IgD-negative memory B cell (primary cell): ENCODE data around the gene PWP1. TPM values are rescaled to one million over a fixed set of nuclear protein-coding genes. Genes with fewer than 3 reads are reported as not detected.
"Not testable (repeated sequence)": the region's sequence is repeated elsewhere in the genome, so short reads cannot be mapped to it uniquely, and the experiment has no call there.

ENCODE experiments used
- H3K27ac Mint-ChIP-seq, 3 donors: one replicate each; pipeline ENCODE4 v1.8.0; 2020 to 2022; ENCODE audit warnings: mild to moderate bottlenecking in 3 of 3, mixed read lengths in 3 of 3, moderate library complexity in 1 of 3
- H3K27me3 Mint-ChIP-seq: one replicate; pipeline ENCODE4 v1.8.0; 2021; ENCODE audit warnings: mixed read lengths
- H3K36me3 Mint-ChIP-seq: one replicate; pipeline ENCODE4 v1.8.0; 2020; ENCODE audit warnings: mild to moderate bottlenecking, mixed read lengths
- H3K4me1 Mint-ChIP-seq, 3 donors: one replicate each; pipeline ENCODE4 v1.8.0; 2020 to 2022; ENCODE audit warnings: mixed read lengths in 3 of 3, mild to moderate bottlenecking in 1 of 3
- H3K4me3 Mint-ChIP-seq, 4 donors: one replicate each; pipeline ENCODE4 v1.8.0; 2020 to 2022; ENCODE audit warnings: mild to moderate bottlenecking in 4 of 4, mixed read lengths in 4 of 4, moderate library complexity in 3 of 4
- H3K9me3 Mint-ChIP-seq, 3 donors: one replicate each; pipeline ENCODE4 v1.8.0; 2020 to 2021; ENCODE audit warnings: mixed read lengths in 3 of 3, mild to moderate bottlenecking in 1 of 3
- polyA plus RNA-seq: library from polyadenylated mRNA; unstranded; fragments of 300-500 nt; fragmentation: Illumina TruSeq; gene quantifications from one replicate; pipeline ENCODE4 v1.2.3, GENCODE V29; 2021

Gene PWP1
- polyA plus RNA-seq, 1 donor from 2014 or later = 111 TPM

DNA sequence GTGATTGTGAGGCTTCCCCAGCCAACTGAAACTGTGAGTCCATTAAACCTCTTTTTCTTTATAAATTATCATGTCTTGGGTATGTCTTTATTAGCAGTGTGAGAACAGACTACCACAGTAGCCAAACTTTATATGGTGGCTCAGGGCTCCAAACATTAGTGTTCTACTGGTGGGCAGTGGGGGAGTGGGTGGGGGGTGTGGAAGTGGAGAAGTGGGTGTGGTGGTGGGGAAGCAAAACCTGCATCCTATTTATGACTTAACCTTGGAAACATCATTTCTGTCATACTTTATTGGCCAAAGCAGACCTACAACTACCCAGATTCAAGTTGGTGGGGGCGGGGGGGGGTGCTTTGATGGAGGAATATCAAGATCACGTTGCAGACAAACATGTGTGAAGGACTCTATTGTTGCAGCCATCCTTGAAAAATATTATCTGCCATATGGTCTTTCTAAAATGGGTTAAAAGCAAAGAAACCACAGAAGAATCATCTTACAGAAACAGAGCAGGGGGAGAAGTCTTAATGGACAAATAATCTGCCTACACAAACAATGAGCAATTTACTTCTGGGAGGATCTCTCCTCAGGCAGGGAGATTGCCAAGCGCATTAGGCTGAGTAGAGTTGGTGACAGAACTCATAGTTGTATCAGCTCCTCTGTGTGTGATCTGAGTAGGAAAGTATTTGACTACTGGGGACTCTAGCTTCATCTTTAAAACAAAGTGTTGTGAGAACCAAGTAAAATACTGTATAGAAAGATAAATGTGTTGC is 1.4 kb upstream of the PWP1 start:
- peak overlapping the region; percentile 90 to 99 (median 96) for H3K4me3 Mint-ChIP-seq

DNA sequence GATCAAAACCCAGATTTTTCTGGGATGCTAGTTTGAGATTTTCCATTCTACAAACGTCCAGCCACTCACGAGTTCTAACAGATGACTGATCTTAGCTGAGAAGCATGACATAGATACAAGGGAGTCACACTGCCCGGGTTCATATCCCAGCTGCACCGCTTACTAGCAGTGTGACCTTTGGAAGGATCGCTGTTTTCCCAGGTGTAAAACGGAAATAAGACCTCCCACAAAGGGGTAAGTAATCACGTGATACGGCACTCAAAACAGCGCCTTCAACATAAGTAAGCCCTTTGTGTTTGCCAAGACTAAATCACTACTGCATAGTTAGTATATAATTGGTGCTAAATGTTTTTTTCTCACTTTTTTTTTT is 624 bp upstream of the PWP1 start:
- H3K4me1 Mint-ChIP-seq = peaks cover 17 to 23% (median 17%) of the 10 kb centered on the region in 3 donors
- H3K36me3 Mint-ChIP-seq = peaks cover 1% of the 10 kb centered on the region
- H3K27ac Mint-ChIP-seq = peak overlapping the region; percentile 93 to 100 (median 96)
- H3K4me3 Mint-ChIP-seq = peak overlapping the region; percentile 90 to 99 (median 96)
- no peaks in the 10 kb centered on the region for H3K27me3 Mint-ChIP-seq
- peaks cover 0 to 2% (median 0%) of the 10 kb centered on the region in 3 donors for H3K9me3 Mint-ChIP-seq

More for the DNA sequence above, 1.4 kb upstream of the PWP1 start:
- peaks cover 1% of the 10 kb centered on the region for H3K36me3 Mint-ChIP-seq
- no peaks in the 10 kb centered on the region for H3K27me3 Mint-ChIP-seq
- H3K27ac Mint-ChIP-seq = peak overlapping the region in 2 of 3 donors; percentile 91 to 100
- H3K4me1 Mint-ChIP-seq = peaks cover 17 to 23% (median 17%) of the 10 kb centered on the region in 3 donors
- H3K9me3 Mint-ChIP-seq = peaks cover 0 to 2% (median 0%) of the 10 kb centered on the region in 3 donors

DNA sequence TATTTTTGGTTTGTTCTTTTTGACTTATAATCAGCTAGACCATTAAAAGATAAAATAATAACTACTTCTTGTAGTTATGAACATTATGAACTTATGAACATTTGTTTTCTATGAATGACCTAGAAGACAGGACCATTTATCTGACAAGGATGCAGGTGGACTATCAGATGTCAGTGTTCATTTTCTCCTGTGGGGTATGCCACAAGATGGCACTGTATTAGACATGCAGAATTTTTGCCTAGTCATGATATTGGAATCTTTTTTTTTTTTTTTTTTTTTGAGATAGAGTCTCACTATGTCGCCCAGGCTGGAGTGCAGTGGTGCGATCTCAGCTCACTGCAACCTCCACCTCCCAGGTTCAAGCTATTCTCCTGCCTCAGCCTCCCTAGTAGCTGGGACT is 10.2 kb downstream of the PWP1 start:
- Mint-ChIP-seq H3K36me3 (peaks cover 22% of the 10 kb centered on the region), H3K9me3 (peaks cover 0 to 13% (median 0%) of the 10 kb centered on the region in 3 donors), H3K27ac (peak overlapping the region in 2 of 3 donors; percentile 46 to 78)
- H3K27me3 Mint-ChIP-seq, H3K4me3 Mint-ChIP-seq, H3K4me1 Mint-ChIP-seq: not testable (repeated sequence)

DNA sequence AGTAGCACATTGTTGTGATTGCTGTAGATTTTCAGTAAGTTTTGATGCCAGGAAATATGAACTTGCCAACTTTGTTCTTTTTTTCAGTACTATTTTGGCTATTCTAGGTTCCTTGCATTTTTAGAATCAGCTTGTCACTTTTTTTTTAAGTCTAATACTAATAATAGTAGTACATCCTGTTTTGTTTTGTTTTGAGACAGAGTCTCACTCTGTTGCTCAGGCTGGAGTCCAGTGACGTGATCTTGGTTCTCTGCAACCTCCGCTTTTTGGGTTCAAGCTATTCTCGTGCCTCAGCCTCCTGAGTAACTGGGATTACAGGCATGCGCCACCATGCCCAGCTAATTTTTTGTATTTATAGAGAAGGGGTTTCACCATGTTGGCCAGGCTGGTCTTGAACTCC is 16.5 kb downstream of the PWP1 start:
- Mint-ChIP-seq H3K4me1 (peaks cover 27 to 30% (median 28%) of the 10 kb centered on the region in 3 donors), H3K9me3 (peaks cover 0 to 17% (median 0%) of the 10 kb centered on the region in 3 donors), H3K27me3 (no peaks in the 10 kb centered on the region), H3K4me3 (peak overlapping the region; percentile 8 to 86 (median 80)), H3K36me3 (peaks cover 40% of the 10 kb centered on the region), H3K27ac (peak overlapping the region; percentile 92 to 98 (median 95))

DNA sequence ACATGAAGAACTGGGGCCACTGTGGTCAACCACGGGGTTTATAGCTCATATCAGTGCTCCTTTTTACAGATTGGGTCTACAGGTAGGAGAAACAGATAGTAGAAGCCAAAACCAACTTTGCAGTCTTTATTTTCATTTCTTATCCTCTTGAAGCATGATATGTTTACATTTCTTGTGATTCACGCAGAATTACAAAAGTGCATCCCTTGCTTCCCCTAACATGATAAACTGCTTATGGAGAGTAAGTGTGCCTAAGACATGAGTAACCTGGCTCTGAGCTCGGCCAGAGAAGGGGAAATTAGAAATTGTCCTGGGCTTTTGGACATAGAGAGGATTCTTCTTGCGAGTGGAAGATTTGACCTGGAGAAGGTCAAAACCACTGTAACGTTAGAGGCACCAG is 18.4 kb downstream of the PWP1 start:
- Mint-ChIP-seq H3K27ac (peak overlapping the region; percentile 81 to 98 (median 95)), H3K36me3 (peaks cover 45% of the 10 kb centered on the region), H3K4me3 (no peak overlapping the region), H3K27me3 (peaks cover 2% of the 10 kb centered on the region), H3K4me1 (peaks cover 27 to 37% (median 31%) of the 10 kb centered on the region in 3 donors), H3K9me3 (peaks cover 0 to 17% (median 0%) of the 10 kb centered on the region in 3 donors)

DNA sequence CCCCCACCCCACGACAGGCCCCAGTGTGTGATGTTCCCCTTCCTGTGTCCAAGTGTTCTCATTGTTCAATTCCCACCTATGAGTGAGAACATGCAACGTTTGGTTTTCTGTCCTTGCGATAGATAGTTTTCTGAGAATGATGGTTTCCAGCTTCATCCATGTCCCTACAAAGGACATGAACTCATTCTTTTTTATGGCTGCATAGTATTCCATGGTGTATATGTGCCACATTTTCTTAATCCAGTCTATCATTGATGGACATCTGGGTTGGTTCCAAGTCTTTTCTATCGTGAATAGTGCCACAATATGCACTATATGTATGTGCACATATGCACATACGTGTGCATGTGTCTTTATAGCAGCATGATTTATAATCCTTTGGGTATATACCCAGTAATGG is 19.9 kb downstream of the PWP1 start:
- not testable (repeated sequence) for H3K27ac Mint-ChIP-seq, H3K27me3 Mint-ChIP-seq, H3K4me3 Mint-ChIP-seq, H3K9me3 Mint-ChIP-seq
- peaks cover 27 to 39% (median 34%) of the 10 kb centered on the region in 3 donors for H3K4me1 Mint-ChIP-seq
- peaks cover 34% of the 10 kb centered on the region for H3K36me3 Mint-ChIP-seq

DNA sequence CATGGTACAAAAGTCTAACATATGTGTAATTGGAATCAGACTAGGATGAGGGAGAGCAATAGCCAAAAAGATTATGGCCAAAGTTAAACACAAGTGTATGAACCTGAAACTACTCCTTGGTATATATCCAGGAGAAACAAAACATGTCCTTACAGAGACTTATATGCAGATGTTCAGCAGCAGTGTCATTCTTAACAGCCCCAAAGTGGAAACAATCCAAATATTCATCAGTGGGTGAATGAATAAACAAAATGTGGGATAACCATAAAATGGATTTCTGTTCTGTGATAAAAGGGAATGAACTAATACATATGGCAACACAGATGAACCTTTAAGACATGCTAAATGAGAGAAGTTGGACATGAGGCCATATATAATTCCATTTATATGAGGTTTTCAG is 30.2 kb downstream of the PWP1 start:
- H3K9me3 Mint-ChIP-seq = peaks cover 0 to 5% (median 3%) of the 10 kb centered on the region in 3 donors
- no peaks in the 10 kb centered on the region for H3K27me3 Mint-ChIP-seq
- H3K4me1 Mint-ChIP-seq = peaks cover 9 to 18% (median 11%) of the 10 kb centered on the region in 3 donors
- H3K27ac Mint-ChIP-seq = peak overlapping the region in 1 of 3 donors; percentile 25
- H3K36me3 Mint-ChIP-seq = peaks cover 28% of the 10 kb centered on the region
- no peak overlapping the region for H3K4me3 Mint-ChIP-seq

DNA sequence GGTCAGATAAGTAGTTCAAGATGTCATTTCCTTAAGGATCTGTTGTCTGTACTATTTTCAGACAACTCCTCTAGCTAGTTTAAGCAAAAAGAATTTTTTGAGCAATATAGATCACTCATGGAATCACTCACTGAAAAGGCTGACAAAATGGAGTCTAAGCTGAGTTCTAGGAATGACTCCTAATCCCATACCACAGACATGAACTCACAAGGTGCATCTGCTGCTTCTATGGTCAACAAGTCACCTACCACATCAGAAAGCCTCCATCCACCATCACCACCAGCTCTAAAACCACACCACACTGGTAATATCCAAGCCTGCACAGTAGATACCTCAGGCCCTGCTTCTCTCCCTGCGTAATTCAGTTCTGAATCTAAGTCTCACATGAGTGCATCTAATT is 33.0 kb downstream of the PWP1 start:
- Mint-ChIP-seq H3K4me1 (peaks cover 9 to 18% (median 11%) of the 10 kb centered on the region in 3 donors), H3K27me3 (no peaks in the 10 kb centered on the region), H3K4me3 (peak overlapping the region in 1 of 4 donors; percentile 2), H3K27ac (peak overlapping the region in 1 of 3 donors; percentile 58), H3K9me3 (peaks cover 0 to 5% (median 3%) of the 10 kb centered on the region in 3 donors), H3K36me3 (peaks cover 15% of the 10 kb centered on the region)

DNA sequence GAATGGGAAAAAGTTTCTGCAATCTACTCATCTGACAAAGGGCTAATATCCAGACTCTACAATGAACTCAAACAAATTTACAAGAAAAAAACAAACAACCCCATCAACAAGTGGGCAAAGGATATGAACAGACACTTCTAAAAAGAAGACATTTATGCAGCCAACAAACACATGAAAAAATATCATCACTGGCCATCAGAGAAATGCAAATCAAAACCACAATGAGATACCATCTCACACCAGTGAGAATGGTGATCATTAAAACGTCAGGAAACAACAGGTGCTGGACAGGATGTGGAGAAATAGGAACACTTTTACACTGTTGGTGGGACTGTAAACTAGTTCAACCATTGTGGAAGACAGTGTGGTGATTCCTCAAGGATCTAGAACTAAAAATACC is 41.7 kb downstream of the PWP1 start:
- Mint-ChIP-seq H3K4me3 (peak overlapping the region in 2 of 4 donors; percentile 12 to 84), H3K27ac (peak overlapping the region; percentile 46 to 93 (median 64)), H3K4me1 (peaks cover 19 to 34% (median 20%) of the 10 kb centered on the region in 3 donors)
- not testable (repeated sequence) for H3K27me3 Mint-ChIP-seq, H3K36me3 Mint-ChIP-seq, H3K9me3 Mint-ChIP-seq

DNA sequence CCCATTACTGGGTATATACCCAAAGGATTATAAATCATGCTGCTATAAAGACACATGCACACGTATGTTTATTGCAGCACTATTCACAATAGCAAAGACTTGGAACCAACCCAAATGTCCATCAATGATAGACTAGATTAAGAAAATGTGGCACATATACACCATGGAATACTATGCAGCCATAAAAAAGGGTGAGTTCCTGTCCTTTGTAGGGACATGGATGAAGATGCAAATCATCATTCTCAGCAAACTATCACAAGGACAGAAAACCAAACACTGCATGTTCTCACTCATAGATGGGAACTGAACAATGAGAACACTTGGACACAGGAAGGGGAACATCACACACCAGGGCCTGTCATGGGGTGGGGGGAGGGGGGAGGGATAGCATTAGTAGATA is 42.1 kb downstream of the PWP1 start:
- H3K9me3 Mint-ChIP-seq, H3K27me3 Mint-ChIP-seq: not testable (repeated sequence)
- H3K4me3 Mint-ChIP-seq = peak overlapping the region in 1 of 4 donors; percentile 12
- peak overlapping the region in 1 of 3 donors; percentile 46 for H3K27ac Mint-ChIP-seq
- H3K36me3 Mint-ChIP-seq = peaks cover 10% of the 10 kb centered on the region
- H3K4me1 Mint-ChIP-seq = peaks cover 19 to 37% (median 24%) of the 10 kb centered on the region in 3 donors

DNA sequence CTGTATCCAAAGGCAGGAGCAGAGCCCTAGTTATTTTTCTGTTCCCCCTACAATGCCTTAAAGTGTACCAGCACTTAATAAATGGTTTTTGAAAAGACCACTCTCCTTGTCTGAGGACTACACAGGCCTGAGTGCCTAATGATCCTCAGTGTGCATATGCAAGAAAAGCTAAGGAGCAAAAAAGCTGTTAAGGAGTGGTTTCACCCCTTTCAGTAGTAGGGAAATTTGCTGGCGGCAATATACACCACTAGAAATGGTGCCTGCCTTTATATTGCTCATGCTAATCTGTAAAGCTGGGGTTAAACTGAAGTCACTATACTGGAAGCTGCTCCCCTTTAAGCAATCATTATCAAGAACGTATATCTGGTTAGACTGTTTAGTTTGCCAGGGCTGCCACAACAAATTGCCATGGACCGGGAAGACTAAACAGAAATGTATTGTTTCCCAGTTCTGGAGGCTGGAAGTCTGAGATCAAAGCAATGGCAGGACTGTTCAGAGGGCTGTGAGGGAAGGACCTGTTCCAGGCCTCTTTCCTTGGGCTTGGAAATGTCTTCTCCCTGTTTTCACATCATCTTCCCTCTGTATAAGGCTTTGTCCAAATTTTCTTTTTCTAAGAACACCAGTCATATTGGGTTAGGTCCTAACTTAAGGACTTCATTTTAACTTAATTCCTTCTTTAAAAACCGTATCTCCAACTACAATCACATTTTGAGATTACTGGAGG is 45.2 kb downstream of the PWP1 start:
- H3K9me3 Mint-ChIP-seq = peaks cover 0 to 2% (median 2%) of the 10 kb centered on the region in 3 donors
- H3K36me3 Mint-ChIP-seq = peaks cover 18% of the 10 kb centered on the region
- peaks cover 29 to 56% (median 42%) of the 10 kb centered on the region in 3 donors for H3K4me1 Mint-ChIP-seq
- peak overlapping the region; percentile 78 to 97 (median 97) for H3K27ac Mint-ChIP-seq
- peak overlapping the region in 3 of 4 donors; percentile 9 to 70 (median 27) for H3K4me3 Mint-ChIP-seq
- H3K27me3 Mint-ChIP-seq = no peaks in the 10 kb centered on the region

DNA sequence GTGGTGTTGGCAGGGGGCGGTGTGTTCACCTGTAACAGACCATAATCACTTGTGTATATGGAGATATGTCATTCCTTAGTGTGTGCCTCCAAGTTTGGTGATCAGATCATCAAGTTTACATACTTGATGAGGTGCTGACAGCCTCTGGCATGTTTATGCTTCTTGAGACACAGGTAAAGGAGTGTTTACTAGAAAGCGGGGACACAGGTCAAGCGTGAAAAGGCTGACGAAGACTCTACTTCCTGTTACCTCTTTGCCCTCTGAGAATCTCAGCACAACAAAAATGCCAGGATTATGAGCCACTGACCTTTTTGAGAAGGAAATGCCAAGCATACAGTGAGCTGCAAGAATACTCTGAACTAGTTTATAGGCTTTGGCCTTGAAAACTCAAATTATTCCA is 45.8 kb downstream of the PWP1 start:
- Mint-ChIP-seq H3K27me3 (no peaks in the 10 kb centered on the region), H3K9me3 (peaks cover 0 to 2% (median under 1%) of the 10 kb centered on the region in 3 donors), H3K4me1 (peaks cover 29 to 60% (median 48%) of the 10 kb centered on the region in 3 donors), H3K27ac (peak overlapping the region; percentile 78 to 97 (median 97)), H3K4me3 (peak overlapping the region in 3 of 4 donors; percentile 9 to 70 (median 27)), H3K36me3 (peaks cover 21% of the 10 kb centered on the region)

DNA sequence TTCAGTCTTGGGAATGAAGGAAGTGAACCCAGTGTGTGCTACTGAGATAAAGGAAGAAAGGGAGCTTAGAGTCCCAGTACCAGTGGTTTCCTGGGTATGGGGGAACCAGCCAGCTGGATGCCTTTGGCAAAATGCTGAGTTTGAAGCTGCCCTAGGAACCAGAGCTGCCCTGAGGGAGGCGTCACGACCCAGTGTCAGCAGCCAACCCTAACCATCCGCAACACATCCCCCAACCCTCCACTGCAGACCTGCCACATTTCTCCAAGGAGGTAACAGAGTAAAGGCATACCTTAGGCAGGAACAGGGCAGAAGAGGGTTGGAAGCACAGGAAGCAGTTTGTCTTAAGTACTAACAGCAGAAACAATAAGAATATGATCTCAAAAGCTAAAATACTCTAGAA is 46.8 kb downstream of the PWP1 start:
- Mint-ChIP-seq H3K4me1 (peaks cover 38 to 65% (median 54%) of the 10 kb centered on the region in 3 donors), H3K27ac (peak overlapping the region; percentile 78 to 97 (median 97)), H3K36me3 (peaks cover 23% of the 10 kb centered on the region)

DNA sequence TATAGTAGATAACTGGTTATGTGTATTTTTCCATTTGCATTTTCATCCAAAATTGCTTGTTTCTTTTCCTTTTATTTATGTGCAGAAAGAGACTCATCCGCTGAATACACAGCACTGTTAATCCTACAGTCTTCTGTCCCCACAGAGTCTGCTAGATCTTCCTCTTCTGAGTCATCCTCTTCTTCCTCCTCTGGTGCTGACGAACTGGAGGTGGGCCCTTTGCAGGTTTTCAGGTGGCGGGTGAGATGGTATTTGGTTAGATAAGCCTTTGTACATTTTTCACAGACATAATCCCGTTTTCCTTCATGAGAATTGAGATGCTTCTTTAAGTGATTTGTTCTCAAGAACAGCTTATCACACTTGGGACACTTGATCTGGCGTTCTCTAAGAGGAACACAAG is 48.5 kb downstream of the PWP1 start:
- Mint-ChIP-seq H3K27ac (peak overlapping the region; percentile 78 to 97 (median 97)), H3K36me3 (peaks cover 31% of the 10 kb centered on the region), H3K4me1 (peaks cover 42 to 77% (median 61%) of the 10 kb centered on the region in 3 donors), H3K27me3 (no peaks in the 10 kb centered on the region), H3K9me3 (peaks cover 0 to 4% (median 0%) of the 10 kb centered on the region in 3 donors), H3K4me3 (peak overlapping the region in 1 of 4 donors; percentile 31)

More for the DNA sequence above, 46.8 kb downstream of the PWP1 start:
- Mint-ChIP-seq H3K9me3 (peaks cover 0 to 4% (median under 1%) of the 10 kb centered on the region in 3 donors), H3K27me3 (no peaks in the 10 kb centered on the region), H3K4me3 (peak overlapping the region in 2 of 4 donors; percentile 27 to 47)

DNA sequence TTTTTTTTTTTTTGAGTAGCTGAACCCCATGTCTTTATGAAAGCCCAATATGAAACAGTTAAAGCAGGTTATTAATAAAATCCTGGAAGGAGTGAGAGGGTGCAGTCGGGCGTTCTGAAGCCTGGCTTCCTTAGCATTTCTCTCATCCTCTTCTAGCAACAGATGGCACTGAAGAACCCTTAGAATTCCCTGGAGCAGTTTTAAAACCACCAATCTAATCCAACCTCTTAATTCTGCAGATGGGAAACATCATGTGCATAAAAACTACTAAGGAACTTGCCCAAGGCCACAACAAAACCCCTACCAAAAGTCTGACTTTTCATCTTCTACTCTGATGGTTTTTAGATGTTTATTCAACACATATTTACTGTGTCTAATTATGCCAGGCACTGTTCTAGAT is 50.2 kb downstream of the PWP1 start:
- H3K27ac Mint-ChIP-seq = peak overlapping the region; percentile 93 to 100 (median 100)
- H3K4me1 Mint-ChIP-seq = peaks cover 37 to 70% (median 60%) of the 10 kb centered on the region in 3 donors
- H3K36me3 Mint-ChIP-seq = peaks cover 39% of the 10 kb centered on the region
- H3K9me3 Mint-ChIP-seq = peaks cover 0 to 4% (median 0%) of the 10 kb centered on the region in 3 donors
- no peaks in the 10 kb centered on the region for H3K27me3 Mint-ChIP-seq
- H3K4me3 Mint-ChIP-seq = peak overlapping the region in 3 of 4 donors; percentile 66 to 83 (median 74)
